Measurements from ENCODE around the gene RAC2. TPM values are rescaled to one million over a fixed set of nuclear protein-coding genes. Genes with fewer than 3 reads are reported as not detected.

The RAC2 gene
- total RNA-seq, 1 donor from 2014 or later, result 11.5 TPM

DNA sequence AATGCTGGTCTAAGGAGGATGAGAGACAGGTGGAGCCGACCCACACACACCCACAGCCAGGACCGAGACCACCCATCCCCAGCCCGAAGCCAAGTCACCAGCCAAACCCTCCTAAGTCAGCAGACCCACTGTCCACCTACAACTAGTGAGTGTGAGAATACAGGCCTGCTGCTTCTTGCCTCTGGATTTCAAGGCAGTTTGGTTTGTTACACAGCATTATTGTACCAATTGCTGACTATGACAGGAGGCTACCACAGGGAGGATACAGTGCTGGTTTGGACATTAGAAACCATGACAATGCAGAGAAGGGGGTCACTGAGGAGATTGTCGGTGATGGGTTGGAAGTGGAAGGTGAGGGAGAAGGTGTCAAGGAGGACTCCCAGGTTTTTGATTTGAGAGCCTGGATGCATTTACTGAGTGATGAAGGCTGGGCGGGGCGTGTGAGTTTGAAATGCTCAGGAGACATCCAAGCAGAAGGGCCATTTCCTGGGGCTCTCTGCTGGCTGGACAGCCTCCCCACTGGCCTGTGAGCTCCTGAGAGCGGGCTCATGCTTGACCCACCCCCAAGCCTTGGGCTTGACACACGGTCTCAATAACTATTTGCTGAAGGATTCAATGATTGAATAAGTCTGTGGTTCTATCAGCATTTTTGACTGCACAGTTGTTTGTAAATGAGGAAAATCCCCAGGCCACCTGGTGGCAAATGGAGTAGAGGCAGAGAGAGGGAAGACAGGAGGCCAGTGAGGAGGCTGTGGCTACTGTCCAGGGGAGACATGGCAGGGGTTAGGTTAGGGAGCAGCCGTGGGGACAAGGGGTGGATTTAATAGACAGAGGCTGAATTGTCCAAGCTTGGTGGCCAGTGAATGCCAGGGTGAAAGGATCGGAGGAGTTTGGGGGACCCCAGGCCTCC lies 22.4 kb downstream of the RAC2 start:
- TF ChIP-seq, protein P1, sequence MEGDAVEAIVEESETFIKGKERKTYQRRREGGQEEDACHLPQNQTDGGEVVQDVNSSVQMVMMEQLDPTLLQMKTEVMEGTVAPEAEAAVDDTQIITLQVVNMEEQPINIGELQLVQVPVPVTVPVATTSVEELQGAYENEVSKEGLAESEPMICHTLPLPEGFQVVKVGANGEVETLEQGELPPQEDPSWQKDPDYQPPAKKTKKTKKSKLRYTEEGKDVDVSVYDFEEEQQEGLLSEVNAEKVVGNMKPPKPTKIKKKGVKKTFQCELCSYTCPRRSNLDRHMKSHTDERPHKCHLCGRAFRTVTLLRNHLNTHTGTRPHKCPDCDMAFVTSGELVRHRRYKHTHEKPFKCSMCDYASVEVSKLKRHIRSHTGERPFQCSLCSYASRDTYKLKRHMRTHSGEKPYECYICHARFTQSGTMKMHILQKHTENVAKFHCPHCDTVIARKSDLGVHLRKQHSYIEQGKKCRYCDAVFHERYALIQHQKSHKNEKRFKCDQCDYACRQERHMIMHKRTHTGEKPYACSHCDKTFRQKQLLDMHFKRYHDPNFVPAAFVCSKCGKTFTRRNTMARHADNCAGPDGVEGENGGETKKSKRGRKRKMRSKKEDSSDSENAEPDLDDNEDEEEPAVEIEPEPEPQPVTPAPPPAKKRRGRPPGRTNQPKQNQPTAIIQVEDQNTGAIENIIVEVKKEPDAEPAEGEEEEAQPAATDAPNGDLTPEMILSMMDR (IDR thresholded peaks at IDR 0.05), result no peak
- no peaks in the 10 kb centered on the region for H3K36me3 ChIP-seq
- H3K4me1 ChIP-seq, result no peaks in the 10 kb centered on the region
- H3K27ac ChIP-seq, result no peak overlapping the region
- H3K4me3 ChIP-seq, result no peak overlapping the region
- DNase-seq (ENCODE audit: low spot score in 2 of 2), result no peak
- H3K9me3 ChIP-seq, result no peaks in the 10 kb centered on the region
- H3K27me3 ChIP-seq, result no peaks in the 10 kb centered on the region
- intact Hi-C loops (cut with DNase I), result no loop called here

DNA sequence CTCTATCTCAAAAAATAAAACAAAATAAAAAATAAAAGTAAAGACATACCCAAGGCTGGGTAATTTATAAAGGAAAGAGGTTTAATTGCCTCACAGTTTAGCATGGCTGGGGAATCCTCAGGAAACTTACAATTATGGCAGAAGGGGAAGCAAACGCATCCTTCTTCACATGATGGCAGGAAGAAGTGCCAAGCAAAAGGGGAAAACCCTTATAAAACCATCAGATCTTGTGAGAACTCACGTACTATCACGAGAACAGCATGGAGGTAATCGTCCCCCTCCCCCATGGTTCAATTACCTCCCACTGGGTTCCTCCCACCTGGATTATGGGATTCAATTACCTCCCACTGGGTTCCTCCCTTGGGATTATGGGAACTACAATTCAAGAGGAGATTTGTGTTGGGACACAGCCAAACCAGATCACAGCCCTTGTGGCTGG lies 23.5 kb downstream of the RAC2 start:
- no peaks in the 10 kb centered on the region for H3K36me3 ChIP-seq
- no peaks in the 10 kb centered on the region for H3K4me1 ChIP-seq
- intact Hi-C loops (cut with DNase I), result no loop called here
- DNase-seq (ENCODE audit: low spot score in 2 of 2), result no peak
- H3K27me3 ChIP-seq, result no peaks in the 10 kb centered on the region
- H3K9me3 ChIP-seq, result no peaks in the 10 kb centered on the region
- H3K27ac ChIP-seq, result no peak overlapping the region
- TF ChIP-seq, protein P1 (IDR thresholded peaks at IDR 0.05), result no peak
- H3K4me3 ChIP-seq, result no peak overlapping the region

DNA sequence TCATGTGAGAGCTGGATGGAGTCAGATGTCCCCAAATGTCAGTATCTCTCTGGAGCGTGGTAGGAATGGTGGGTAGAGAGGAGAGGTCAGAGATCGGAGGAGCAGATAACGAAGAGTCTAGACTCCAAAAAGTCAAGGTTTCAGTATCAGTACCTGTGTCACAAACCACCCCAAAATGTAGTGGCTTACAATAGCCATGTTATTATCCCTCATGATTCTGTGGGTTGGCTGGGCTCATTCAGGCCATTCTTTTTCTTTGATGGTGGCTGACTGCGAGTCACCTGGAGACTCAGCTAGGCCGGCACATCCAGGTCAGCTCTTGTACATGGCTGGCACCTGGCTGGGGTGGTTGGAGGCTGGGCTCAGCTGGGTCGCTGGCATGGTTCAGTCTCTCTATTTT lies 24.5 kb downstream of the RAC2 start:
- intact Hi-C loops (cut with DNase I), result no loop called here
- H3K27me3 ChIP-seq, result no peaks in the 10 kb centered on the region

DNA sequence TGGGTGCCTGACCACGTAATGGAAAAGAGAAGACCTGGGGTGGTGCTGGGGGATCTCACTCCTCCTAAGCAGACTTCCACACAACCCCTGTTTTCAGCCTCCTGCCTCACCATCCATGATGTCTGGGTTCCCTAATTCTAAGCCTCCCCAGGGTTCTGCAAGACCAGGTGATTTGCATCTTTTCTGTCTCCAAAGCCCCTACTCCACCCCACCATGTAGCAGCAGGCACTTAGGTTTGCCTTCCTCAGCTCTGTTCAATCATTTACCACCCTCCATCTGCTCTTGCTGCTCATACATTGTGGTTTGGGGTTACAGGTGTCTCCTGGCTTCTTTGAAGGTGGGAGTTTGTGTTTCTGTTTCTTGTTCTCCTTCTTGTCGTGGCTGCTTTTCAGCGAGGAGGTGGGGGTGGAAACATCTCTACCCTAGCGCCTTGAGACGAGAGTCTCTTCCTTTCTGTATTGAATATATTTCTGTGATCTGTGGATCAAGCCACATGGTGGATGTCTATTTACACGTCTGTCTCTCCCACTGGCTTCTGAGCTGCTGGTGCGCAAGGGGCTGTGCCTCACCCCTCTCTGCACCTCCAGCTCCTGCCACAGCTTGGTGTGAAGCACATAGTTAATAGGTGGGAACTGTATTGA lies 25.2 kb downstream of the RAC2 start:
- H3K27ac ChIP-seq, result no peak overlapping the region
- intact Hi-C loops (cut with DNase I), result no loop called here
- no peaks in the 10 kb centered on the region for H3K27me3 ChIP-seq
- DNase-seq (ENCODE audit: low spot score in 2 of 2), result no peak
- no peaks in the 10 kb centered on the region for H3K9me3 ChIP-seq
- no peak overlapping the region for H3K4me3 ChIP-seq
- no peaks in the 10 kb centered on the region for H3K36me3 ChIP-seq
- TF ChIP-seq, protein P1 (IDR thresholded peaks at IDR 0.05), result no peak
- H3K4me1 ChIP-seq, result no peaks in the 10 kb centered on the region

More for the DNA sequence above, 24.5 kb downstream of the RAC2 start:
- Histone ChIP-seq H3K27ac (no peak overlapping the region), H3K4me3 (no peak overlapping the region), H3K4me1 (no peaks in the 10 kb centered on the region), H3K9me3 (no peaks in the 10 kb centered on the region), H3K36me3 (no peaks in the 10 kb centered on the region)
- no peak for DNase-seq (ENCODE audit: low spot score in 2 of 2)
- TF ChIP-seq, protein P1 (IDR thresholded peaks at IDR 0.05), result no peak

DNA sequence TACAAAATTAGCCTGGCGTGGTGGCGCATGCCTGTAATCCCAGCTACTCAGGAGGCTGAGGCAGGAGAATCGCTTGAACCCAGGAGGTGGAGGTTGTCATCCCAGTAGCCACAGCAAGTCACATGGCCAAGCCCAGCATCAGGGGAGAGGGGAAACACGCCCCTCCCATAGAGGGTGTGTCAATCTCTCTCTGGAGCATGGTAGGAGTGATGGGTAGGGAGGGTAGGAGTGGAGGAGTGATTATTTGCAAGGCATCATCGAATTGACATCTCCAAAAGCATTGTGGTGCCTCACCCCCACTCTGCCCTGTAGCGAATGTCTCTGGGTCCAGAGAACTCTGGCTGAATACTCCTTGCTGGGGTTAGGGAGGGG lies 25.7 kb downstream of the RAC2 start:
- intact Hi-C loops (cut with DNase I), result no loop called here
- H3K36me3 ChIP-seq, result no peaks in the 10 kb centered on the region
- no peaks in the 10 kb centered on the region for H3K27me3 ChIP-seq

More for the DNA sequence above, 25.7 kb downstream of the RAC2 start:
- H3K4me1 ChIP-seq, result no peaks in the 10 kb centered on the region
- no peak overlapping the region for H3K4me3 ChIP-seq
- no peak for DNase-seq (ENCODE audit: low spot score in 2 of 2)
- no peaks in the 10 kb centered on the region for H3K9me3 ChIP-seq
- TF ChIP-seq, protein P1 (IDR thresholded peaks at IDR 0.05), result no peak
- H3K27ac ChIP-seq, result no peak overlapping the region
